Mesothelial cell of epicardium (in vitro differentiated cells): Measurements from ENCODE around the gene NSD2. TPM values are rescaled to one million over a fixed set of nuclear protein-coding genes. Genes with fewer than 3 reads are reported as not detected.

Experiments
- DNase-seq, 2 experiments: peaks; one replicate each; pipeline ENCODE4 v3.0.0; 2021; ENCODE audit warnings: low spot score in 2 of 2; ENCODE audit not compliant: unreplicated experiment in 2 of 2
- H3K27ac Mint-ChIP-seq: 2 replicates; pipeline ENCODE4 v1.8.0; 2021; ENCODE audit warnings: mixed read lengths
- H3K27me3 Mint-ChIP-seq: 2 replicates; pipeline ENCODE4 v1.8.0; 2021; ENCODE audit warnings: low read depth, mixed read lengths
- H3K36me3 Mint-ChIP-seq: 2 replicates; pipeline ENCODE4 v1.8.0; 2021; ENCODE audit warnings: mixed read lengths
- H3K4me1 Mint-ChIP-seq: 2 replicates; pipeline ENCODE4 v1.8.0; 2021; ENCODE audit warnings: mixed read lengths
- H3K4me3 Mint-ChIP-seq: 2 replicates; pipeline ENCODE4 v1.8.0; 2021; ENCODE audit warnings: mild to moderate bottlenecking, moderate library complexity, mixed read lengths
- H3K9me3 Mint-ChIP-seq: 2 replicates; pipeline ENCODE4 v1.8.0; 2021; ENCODE audit warnings: mixed read lengths
- total RNA-seq: library from RNA; stranded (reverse); gene quantifications from 3 replicates; pipeline ENCODE4 v1.2.1, GENCODE V29; 2021
- TF ChIP-seq, protein P1 (sequence below): fragments of 200-600 bp; sonication (generic); IDR thresholded peaks from one replicate; pipeline ENCODE4 v1.5.0; 2021; ENCODE audit warnings: antibody characterized with exemption; ENCODE audit not compliant: unreplicated experiment

Gene NSD2
- total RNA-seq, 1 donor from 2014 or later: 119 TPM

DNA sequence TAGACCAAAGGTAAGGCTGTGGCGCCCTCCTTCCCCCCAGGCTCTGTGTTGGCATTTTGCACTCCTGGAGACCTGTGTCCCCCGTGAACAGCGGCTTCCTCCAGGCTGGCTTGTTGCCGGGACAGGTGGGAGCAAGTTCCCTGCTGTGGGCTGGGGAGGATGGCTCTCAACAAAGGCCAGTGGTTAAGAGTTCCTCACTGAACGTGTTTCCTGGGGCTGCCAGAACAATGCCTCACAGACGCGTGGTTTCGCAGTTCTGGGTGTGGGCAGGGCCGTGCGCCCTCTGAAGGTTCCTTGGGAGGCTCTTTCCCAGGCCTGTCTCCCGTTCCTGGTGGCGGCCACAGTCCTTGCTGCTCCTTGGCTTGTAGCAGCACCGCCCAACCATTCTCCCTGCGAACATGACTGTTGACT lies 104.2 kb downstream of the NSD2 start:
- peaks cover 42% of the 10 kb centered on the region for H3K36me3 Mint-ChIP-seq
- H3K27ac Mint-ChIP-seq: no peak overlapping the region
- TF ChIP-seq, protein P1, sequence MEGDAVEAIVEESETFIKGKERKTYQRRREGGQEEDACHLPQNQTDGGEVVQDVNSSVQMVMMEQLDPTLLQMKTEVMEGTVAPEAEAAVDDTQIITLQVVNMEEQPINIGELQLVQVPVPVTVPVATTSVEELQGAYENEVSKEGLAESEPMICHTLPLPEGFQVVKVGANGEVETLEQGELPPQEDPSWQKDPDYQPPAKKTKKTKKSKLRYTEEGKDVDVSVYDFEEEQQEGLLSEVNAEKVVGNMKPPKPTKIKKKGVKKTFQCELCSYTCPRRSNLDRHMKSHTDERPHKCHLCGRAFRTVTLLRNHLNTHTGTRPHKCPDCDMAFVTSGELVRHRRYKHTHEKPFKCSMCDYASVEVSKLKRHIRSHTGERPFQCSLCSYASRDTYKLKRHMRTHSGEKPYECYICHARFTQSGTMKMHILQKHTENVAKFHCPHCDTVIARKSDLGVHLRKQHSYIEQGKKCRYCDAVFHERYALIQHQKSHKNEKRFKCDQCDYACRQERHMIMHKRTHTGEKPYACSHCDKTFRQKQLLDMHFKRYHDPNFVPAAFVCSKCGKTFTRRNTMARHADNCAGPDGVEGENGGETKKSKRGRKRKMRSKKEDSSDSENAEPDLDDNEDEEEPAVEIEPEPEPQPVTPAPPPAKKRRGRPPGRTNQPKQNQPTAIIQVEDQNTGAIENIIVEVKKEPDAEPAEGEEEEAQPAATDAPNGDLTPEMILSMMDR: no peak
- H3K4me1 Mint-ChIP-seq: no peaks in the 10 kb centered on the region
- no peaks in the 10 kb centered on the region for H3K27me3 Mint-ChIP-seq
- DNase-seq: no peak
- H3K9me3 Mint-ChIP-seq: no peaks in the 10 kb centered on the region
- no peak overlapping the region for H3K4me3 Mint-ChIP-seq

DNA sequence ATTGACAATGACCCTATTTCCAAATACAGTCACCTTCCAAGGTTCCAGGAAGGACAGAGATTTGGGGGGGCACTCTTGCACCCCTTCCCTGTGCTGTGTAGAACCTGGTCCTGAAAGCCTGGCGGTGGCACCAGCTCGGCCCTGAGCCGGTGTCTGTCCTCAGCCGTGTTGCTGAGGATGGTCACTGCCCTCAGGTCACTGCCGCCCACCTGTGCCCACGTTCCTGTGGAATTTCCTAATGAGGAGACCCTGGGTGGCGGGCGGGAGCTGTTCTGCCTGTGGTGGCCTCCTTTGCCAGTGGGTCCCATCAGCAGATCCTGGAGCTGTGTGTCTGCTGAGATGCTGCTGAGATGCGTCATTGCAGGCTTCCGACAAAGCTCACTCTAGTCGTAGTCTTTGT lies 104.7 kb downstream of the NSD2 start:
- DNase-seq: no peak
- Mint-ChIP-seq H3K27me3 (no peaks in the 10 kb centered on the region), H3K9me3 (no peaks in the 10 kb centered on the region), H3K4me3 (no peak overlapping the region), H3K27ac (no peak overlapping the region), H3K4me1 (no peaks in the 10 kb centered on the region), H3K36me3 (peaks cover 42% of the 10 kb centered on the region)
- TF ChIP-seq, protein P1: no peak

DNA sequence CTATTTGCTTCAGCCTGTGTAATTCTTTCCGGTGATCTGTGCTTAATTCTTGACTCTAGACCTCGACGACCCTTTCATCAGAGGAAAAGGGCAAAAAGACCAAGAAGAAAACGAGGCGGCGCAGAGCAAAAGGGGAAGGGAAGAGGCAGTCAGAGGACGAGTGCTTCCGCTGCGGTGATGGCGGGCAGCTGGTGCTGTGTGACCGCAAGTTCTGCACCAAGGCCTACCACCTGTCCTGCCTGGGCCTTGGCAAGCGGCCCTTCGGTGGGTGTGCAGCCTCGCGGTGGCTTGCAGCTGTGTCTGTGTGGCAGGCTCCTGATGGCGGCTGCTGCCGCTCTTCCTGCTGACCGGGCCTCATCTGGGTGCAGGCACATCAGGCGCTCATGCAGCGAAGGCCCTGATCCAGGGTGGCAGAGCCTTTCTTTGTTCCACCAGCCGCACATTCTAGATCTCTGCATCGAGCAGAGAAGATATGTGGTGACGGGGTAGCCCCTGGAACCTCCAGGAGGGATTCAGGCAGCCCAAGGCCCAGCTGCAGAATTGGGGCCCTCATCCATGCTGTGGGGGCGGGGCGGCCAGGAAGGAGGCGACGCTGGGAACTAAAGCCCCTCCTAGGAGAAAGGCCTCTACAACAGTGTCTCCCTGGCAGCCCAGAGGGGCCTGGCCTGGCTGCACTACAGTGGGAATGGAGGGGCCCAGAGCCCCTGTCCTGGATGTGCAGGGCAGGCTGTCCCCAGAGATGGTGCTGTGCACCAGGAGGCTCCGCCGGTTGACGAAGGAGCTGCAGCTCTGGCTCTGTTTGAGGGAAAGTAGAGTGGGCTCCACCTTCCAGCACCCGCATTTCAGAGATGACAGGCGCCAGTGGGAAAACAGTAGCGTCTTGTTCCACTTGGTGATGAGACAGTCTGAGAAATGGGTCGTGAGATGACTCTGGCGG lies 105.5 kb downstream of the NSD2 start:
- no peak for DNase-seq
- H3K4me3 Mint-ChIP-seq: no peak overlapping the region
- peaks cover 40% of the 10 kb centered on the region for H3K36me3 Mint-ChIP-seq
- no peaks in the 10 kb centered on the region for H3K4me1 Mint-ChIP-seq
- no peak overlapping the region for H3K27ac Mint-ChIP-seq
- no peaks in the 10 kb centered on the region for H3K9me3 Mint-ChIP-seq
- TF ChIP-seq, protein P1: no peak
- H3K27me3 Mint-ChIP-seq: no peaks in the 10 kb centered on the region

DNA sequence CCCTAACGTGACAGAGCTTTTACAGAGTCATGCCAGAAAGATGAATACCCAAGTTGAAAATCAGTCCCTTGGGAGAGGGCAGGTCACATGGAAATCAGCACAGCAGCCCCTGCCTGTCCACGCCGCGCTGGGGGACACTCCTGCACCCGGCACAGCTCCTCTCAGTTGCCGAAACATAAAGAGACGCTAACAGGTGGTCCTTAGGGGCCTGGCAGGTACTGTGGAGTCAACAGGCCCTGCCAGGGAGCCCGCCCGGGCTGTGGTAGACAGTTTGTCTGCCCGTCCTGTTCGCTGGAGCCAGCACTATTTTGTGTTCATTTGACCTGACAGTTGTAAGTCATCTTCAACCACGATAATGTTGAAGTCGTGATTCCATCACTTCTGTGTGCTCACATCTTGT lies 107.0 kb downstream of the NSD2 start:
- Mint-ChIP-seq H3K4me3 (no peak overlapping the region), H3K27me3 (no peaks in the 10 kb centered on the region), H3K36me3 (peaks cover 39% of the 10 kb centered on the region), H3K27ac (no peak overlapping the region), H3K9me3 (no peaks in the 10 kb centered on the region), H3K4me1 (no peaks in the 10 kb centered on the region)
- TF ChIP-seq, protein P1: no peak
- DNase-seq: no peak

DNA sequence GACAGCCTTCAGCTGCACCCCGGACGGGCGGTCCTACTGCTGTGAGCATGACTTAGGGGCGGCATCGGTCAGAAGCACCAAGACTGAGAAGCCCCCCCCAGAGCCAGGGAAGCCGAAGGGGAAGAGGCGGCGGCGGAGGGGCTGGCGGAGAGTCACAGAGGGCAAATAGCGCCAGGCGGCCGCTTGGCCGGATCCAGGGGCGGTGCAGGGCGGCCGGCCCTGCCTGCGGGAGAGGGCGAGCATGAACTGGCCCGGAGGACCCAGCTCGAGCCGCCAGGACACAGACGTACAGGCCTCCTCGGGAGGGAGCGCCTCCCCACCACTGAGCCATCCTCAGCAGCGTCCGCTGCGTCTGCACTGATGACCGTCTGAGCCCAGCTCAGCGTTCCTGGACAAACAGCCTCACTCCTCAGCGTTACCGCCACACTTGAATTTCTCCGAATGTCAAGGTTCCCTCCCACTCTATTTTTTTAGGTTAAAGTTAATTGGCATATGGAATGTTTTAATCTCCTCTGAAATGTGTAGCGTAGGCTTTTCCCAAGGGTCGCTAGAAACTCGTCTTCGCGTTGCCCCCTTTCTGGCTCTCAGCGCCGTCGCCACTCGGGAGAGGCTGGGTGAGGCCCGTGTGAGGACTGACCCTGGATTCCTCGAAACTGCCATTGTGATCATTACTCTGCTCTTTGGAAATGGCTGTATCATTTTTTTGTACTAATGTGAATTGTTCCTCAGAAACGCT lies 107.7 kb downstream of the NSD2 start:
- TF ChIP-seq, protein P1: no peak
- Mint-ChIP-seq H3K36me3 (peaks cover 37% of the 10 kb centered on the region), H3K27ac (peak overlapping the region; percentile 78), H3K4me1 (no peaks in the 10 kb centered on the region), H3K27me3 (no peaks in the 10 kb centered on the region), H3K9me3 (no peaks in the 10 kb centered on the region), H3K4me3 (no peak overlapping the region)
- DNase-seq: no peak
